Endothelial cell of umbilical vein (primary cell): ENCODE data around the gene PPP2R3C. TPM values are rescaled to one million over a fixed set of nuclear protein-coding genes. Genes with fewer than 3 reads are reported as not detected.

Experiments
- BruUV-seq: library from RNA; stranded (reverse); fragments of 400-500 nt; replicated peaks from 2 replicates; lab custom pipeline; 2021; lab: Mats Ljungman, UMichigan
- CTCF ChIA-PET: fragments of 300-600, 350-600 bp; sonication (Branson Sonifier 250); formaldehyde crosslinking; loops from one replicate; lab custom pipeline; 2021; ENCODE audit warnings: antibody characterized with exemption, inconsistent platforms; lab: Charles Lee
- POLR2A ChIA-PET: fragments of 300-600, 350-600 bp; sonication (Branson Sonifier 250); formaldehyde crosslinking; loops from one replicate; lab custom pipeline; 2021; ENCODE audit warnings: antibody characterized with exemption, inconsistent platforms; lab: Charles Lee
- DNase-seq: peaks from one replicate; pipeline ENCODE4 v3.0.0-alpha.2; 2011; ENCODE audit warnings: low read depth, low spot score
- FAIRE-seq: peaks from 2 replicates; lab custom pipeline; 2011; peaks lifted over from hg19 to GRCh38; lab: Jason Lieb, UNC
- H2AFZ ChIP-seq: 2 replicates; pipeline ENCODE4 v1.6.0; 2012; ENCODE audit warnings: low read depth, low read length, control low read depth, inconsistent platforms
- H3K27ac ChIP-seq: 2 replicates; pipeline ENCODE4 v1.5.1; 2011; ENCODE audit warnings: low read depth, mild to moderate bottlenecking, control low read depth, low read length, moderate library complexity; ENCODE audit not compliant: insufficient read depth
- H3K27me3 ChIP-seq, 2 experiments: 2 replicates each; pipeline versions ENCODE4 v1.6.0 to v1.6.1; 2011; ENCODE audit warnings: low read length in 2 of 2, mixed read lengths in 1 of 2; ENCODE audit not compliant: control insufficient read depth in 2 of 2, insufficient read depth in 2 of 2
- H3K36me3 ChIP-seq, 2 experiments: 2 replicates in 1 of 2; 3 replicates in 1 of 2; pipeline ENCODE4 v1.5.1; 2011; ENCODE audit warnings: low read length in 2 of 2, mild to moderate bottlenecking in 1 of 2, moderate library complexity in 1 of 2; ENCODE audit not compliant: control insufficient read depth in 2 of 2, insufficient read depth in 2 of 2; ENCODE audit errors: extremely low read depth in 1 of 2
- H3K4me1 ChIP-seq: 3 replicates; pipeline ENCODE4 v1.5.1; 2011; ENCODE audit warnings: mild to moderate bottlenecking, low read length; ENCODE audit not compliant: control insufficient read depth, insufficient read depth; ENCODE audit errors: extremely low read depth
- H3K4me2 ChIP-seq: 2 replicates; pipeline ENCODE4 v1.6.1; 2011; ENCODE audit warnings: low read length, control low read depth, mixed read lengths; ENCODE audit not compliant: insufficient read depth
- H3K4me3 ChIP-seq, 3 experiments: fragments of 200-600 bp in 1 of 3; sonication (generic), shearing (Covaris generic) in 1 of 3; replicated peaks in 1 of 3; 2 replicates each; pipeline ENCODE4 v1.5.1; 2011 to 2016; ENCODE audit warnings: control low read depth in 3 of 3, low read length in 3 of 3, mild to moderate bottlenecking in 2 of 3, inconsistent platforms in 1 of 3, low read depth in 1 of 3, moderate library complexity in 1 of 3; ENCODE audit not compliant: insufficient read depth in 1 of 3
- H3K79me2 ChIP-seq: 2 replicates; pipeline ENCODE4 v1.6.0; 2012; ENCODE audit warnings: low read length, inconsistent platforms; ENCODE audit not compliant: control insufficient read depth, insufficient read depth
- H3K9ac ChIP-seq: replicated peaks from 2 replicates; pipeline ENCODE3; 2011; ENCODE audit warnings: low read length, control low read depth; ENCODE audit not compliant: insufficient read depth; ENCODE audit errors: extremely low read depth
- H3K9me1 ChIP-seq: replicated peaks from 3 replicates; pipeline ENCODE4 v1.6.0; 2011; ENCODE audit warnings: mild to moderate bottlenecking, low read length; ENCODE audit not compliant: control insufficient read depth, insufficient read depth; ENCODE audit errors: extremely low read depth
- H3K9me3 ChIP-seq: replicated peaks from 2 replicates; pipeline ENCODE4 v1.5.1; 2012; ENCODE audit warnings: low read length, inconsistent platforms; ENCODE audit not compliant: control insufficient read depth, insufficient read depth
- H4K20me1 ChIP-seq: replicated peaks from 2 replicates; pipeline ENCODE3; 2011; ENCODE audit warnings: mild to moderate bottlenecking, low read length; ENCODE audit not compliant: control insufficient read depth, insufficient read depth; ENCODE audit errors: extremely low read depth
- EZH2 ChIP-seq: IDR thresholded peaks from 2 replicates; pipeline ENCODE4 v1.6.1; 2012; ENCODE audit warnings: borderline replicate concordance, low read depth, mild to moderate bottlenecking, moderate library complexity, low read length, inconsistent platforms; ENCODE audit not compliant: severe bottlenecking
- FOS ChIP-seq: IDR thresholded peaks from 2 replicates; pipeline ENCODE4 v1.6.1; 2011; ENCODE audit warnings: mild to moderate bottlenecking, low read length, moderate library complexity, borderline replicate concordance; ENCODE audit not compliant: insufficient read depth
- GATA2 ChIP-seq: IDR thresholded peaks from 2 replicates; pipeline ENCODE4 v1.7.0; 2011; ENCODE audit warnings: low read depth, mild to moderate bottlenecking, moderate library complexity, mixed read lengths, low read length; ENCODE audit not compliant: insufficient read length, insufficient read depth
- JUN ChIP-seq: IDR thresholded peaks from 2 replicates; pipeline ENCODE4 v1.6.1; 2011; ENCODE audit warnings: borderline replicate concordance, low read depth; ENCODE audit not compliant: insufficient read length, insufficient read depth
- MAX ChIP-seq: IDR thresholded peaks from 2 replicates; pipeline ENCODE4 v1.6.1; 2011; ENCODE audit not compliant: insufficient read depth, insufficient read length
- MYC ChIP-seq: IDR thresholded peaks from one replicate; pipeline ENCODE4 v1.6.1; 2011; ENCODE audit warnings: mild to moderate bottlenecking, low read depth, low read length
- POLR2A ChIP-seq: IDR thresholded peaks from 2 replicates; pipeline ENCODE4 v1.6.1; 2012; ENCODE audit warnings: low read depth, mild to moderate bottlenecking, control low read depth, low read length
- POLR2AphosphoS5 ChIP-seq: IDR thresholded peaks from 2 replicates; pipeline ENCODE4 v1.6.1; 2012; ENCODE audit warnings: low read depth, mild to moderate bottlenecking, control low read depth, low read length, moderate library complexity; ENCODE audit not compliant: insufficient read depth
- dilution Hi-C: fragments of 300-500 bp; cut with MboI; formaldehyde crosslinking; loops from one replicate; pipeline ENCODE4 v1.15.0; 2019; ENCODE audit warnings: low sequenced_read_pairs; ENCODE audit not compliant: extremely low pct_ligation_motif_present
- intact Hi-C: fragments of 100-400 bp; cut with micrococcal nuclease; formaldehyde crosslinking; loops from one replicate; pipeline ENCODE4 v1.10.0; 2022
- polyA plus RNA-seq, 4 experiments: library from polyadenylated mRNA; depleted of rRNA in 3 of 4; stranded (reverse) in 3 of 4; unstranded in 1 of 4; fragments of >200 nt; gene quantifications; 2 replicates each; pipeline versions ENCODE4 v1.2.1 to v1.2.3, GENCODE V29; 2011 to 2012; ENCODE audit warnings: missing spikeins in 1 of 4
- total RNA-seq: library from RNA; stranded (reverse); gene quantifications from 2 replicates; pipeline ENCODE4 v1.2.3, GENCODE V29; 2021
- TF ChIP-seq, protein P1 (sequence below), 2 donors: IDR thresholded peaks; 1 replicate in 1 of 2; 2 replicates in 1 of 2; pipeline ENCODE4 v1.5.1; 2011; ENCODE audit warnings: low read length in 2 of 2, mild to moderate bottlenecking in 2 of 2, moderate library complexity in 2 of 2, control low read depth in 1 of 2, inconsistent platforms in 1 of 2, low read depth in 1 of 2; ENCODE audit not compliant: insufficient read depth in 1 of 2; ENCODE audit errors: extremely low read depth in 1 of 2

The PPP2R3C gene
- total and polyA plus RNA-seq, 2 donors (not counting 3 experiments of a cell fraction or from before 2014, with no cell fraction given), result 10.2 to 40.6 TPM

- Histone ChIP-seq H3K9me1 (no peaks in the 10 kb centered on the region), H3K36me3 (no peaks in the 10 kb centered on the region), H2AFZ (no peak overlapping the region), H4K20me1 (no peaks in the 10 kb centered on the region), H3K27me3 (no peaks in the 10 kb centered on the region), H3K4me3 (no peak overlapping the region), H3K4me2 (no peak overlapping the region), H3K79me2 (peaks cover 11% of the 10 kb centered on the region), H3K9me3 (no peaks in the 10 kb centered on the region), H3K4me1 (peaks cover 18% of the 10 kb centered on the region), H3K9ac (no peak overlapping the region), H3K27ac (peak overlapping the region; percentile 21)
- peak; percentile 54 for DNase-seq
- no TSS peak for BruUV-seq
- no peak for FAIRE-seq
- dilution Hi-C loops, result no loop called here
- intact Hi-C loops, result no loop called here
- ChIA-PET POLR2A (interaction anchor here (0.5 to 0.7 kb wide), 2 partner anchors 52 to 351 kb away, joined by 3 to 5 read pairs; no protein-coding TSS in a partner anchor), CTCF (interaction anchor here (1.0 kb wide), 1 partner anchor 11 kb away, joined by 3 read pairs; no protein-coding TSS in a partner anchor)
- no peak for TF ChIP-seq POLR2A
- peak; percentile 11 for TF ChIP-seq FOS
- peak; percentile 12 for TF ChIP-seq JUN
Measured at GRCh38 chr14:35050652-35051051, 71.1 kb downstream of the PPP2R3C start.

DNA sequence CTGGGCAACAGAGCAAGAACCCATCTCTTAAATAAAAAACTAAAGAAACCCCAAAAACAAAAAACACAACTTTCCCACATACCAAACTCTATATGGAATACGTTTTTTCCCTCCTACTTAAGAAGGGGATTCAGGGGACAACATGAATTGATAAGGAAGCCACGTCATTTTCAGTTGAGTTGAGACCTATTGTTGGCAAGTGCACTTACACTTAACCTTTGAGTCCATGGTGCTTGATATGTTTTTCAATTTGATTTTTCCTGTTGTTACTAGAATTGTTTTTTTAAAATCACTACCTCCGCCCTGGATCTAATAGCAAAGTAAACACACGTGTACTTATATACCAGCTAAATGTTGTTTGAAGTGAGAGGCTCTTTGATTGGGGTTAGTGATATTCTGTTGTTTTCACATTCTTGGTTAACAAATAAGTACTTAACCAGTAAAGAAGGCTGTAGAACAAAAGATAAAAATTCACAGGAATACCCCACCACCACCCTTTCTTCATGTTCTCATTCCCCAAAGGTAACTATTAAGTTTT lies 73.7 kb downstream of the PPP2R3C start:
- BruUV-seq, result no TSS peak
- H3K27ac ChIP-seq, result no peak overlapping the region
- intact Hi-C loops (loop anchor here (2.0 to 5.0 kb wide), 2 partner anchors 173 to 364 kb away; partner anchors contain the start of gene BAZ1A), dilution Hi-C loops (no loop called here)
- no peaks in the 10 kb centered on the region for H3K27me3 ChIP-seq
- H2AFZ ChIP-seq, result no peak overlapping the region
- peak overlapping the region; percentile 85 for H3K4me2 ChIP-seq
- no peaks in the 10 kb centered on the region for H4K20me1 ChIP-seq
- H3K36me3 ChIP-seq, result no peaks in the 10 kb centered on the region
- TF ChIP-seq POLR2A, result no peak
- TF ChIP-seq JUN, result no peak
- no peak for TF ChIP-seq GATA2
- TF ChIP-seq, protein P1, sequence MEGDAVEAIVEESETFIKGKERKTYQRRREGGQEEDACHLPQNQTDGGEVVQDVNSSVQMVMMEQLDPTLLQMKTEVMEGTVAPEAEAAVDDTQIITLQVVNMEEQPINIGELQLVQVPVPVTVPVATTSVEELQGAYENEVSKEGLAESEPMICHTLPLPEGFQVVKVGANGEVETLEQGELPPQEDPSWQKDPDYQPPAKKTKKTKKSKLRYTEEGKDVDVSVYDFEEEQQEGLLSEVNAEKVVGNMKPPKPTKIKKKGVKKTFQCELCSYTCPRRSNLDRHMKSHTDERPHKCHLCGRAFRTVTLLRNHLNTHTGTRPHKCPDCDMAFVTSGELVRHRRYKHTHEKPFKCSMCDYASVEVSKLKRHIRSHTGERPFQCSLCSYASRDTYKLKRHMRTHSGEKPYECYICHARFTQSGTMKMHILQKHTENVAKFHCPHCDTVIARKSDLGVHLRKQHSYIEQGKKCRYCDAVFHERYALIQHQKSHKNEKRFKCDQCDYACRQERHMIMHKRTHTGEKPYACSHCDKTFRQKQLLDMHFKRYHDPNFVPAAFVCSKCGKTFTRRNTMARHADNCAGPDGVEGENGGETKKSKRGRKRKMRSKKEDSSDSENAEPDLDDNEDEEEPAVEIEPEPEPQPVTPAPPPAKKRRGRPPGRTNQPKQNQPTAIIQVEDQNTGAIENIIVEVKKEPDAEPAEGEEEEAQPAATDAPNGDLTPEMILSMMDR (IDR thresholded peaks at IDR 0.05; ENCODE audit: extremely low read depth in 1 of 2, insufficient read depth in 1 of 2, low read depth in 1 of 2, low read length in 2 of 2), result no peak
- TF ChIP-seq FOS, result no peak
- TF ChIP-seq MYC, result no peak
- no peak for TF ChIP-seq POLR2AphosphoS5
- TF ChIP-seq EZH2, result no peak
- TF ChIP-seq MAX, result no peak
- peaks cover 21% of the 10 kb centered on the region for H3K4me1 ChIP-seq
- no peaks in the 10 kb centered on the region for H3K9me3 ChIP-seq
- POLR2A ChIA-PET, result no interaction called here
- CTCF ChIA-PET, result no interaction called here
- no peak for FAIRE-seq
- H3K9me1 ChIP-seq, result no peaks in the 10 kb centered on the region
- H3K9ac ChIP-seq, result no peak overlapping the region
- no peak overlapping the region for H3K4me3 ChIP-seq
- peaks cover 11% of the 10 kb centered on the region for H3K79me2 ChIP-seq
- DNase-seq, result no peak
